HG02798 (cell line): ENCODE data around the gene DENND2A.
"Not testable (repeated sequence)": the region's sequence is repeated elsewhere in the genome, so short reads cannot be mapped to it uniquely, and the experiment has no call there.

Experiments used
- ATAC-seq: cut with Tn5 transposase; IDR thresholded peaks from one replicate; pipeline ENCODE4 v1.9.1; 2021; ENCODE audit warnings: mild to moderate bottlenecking; ENCODE audit not compliant: unreplicated experiment, poor library complexity

The DENND2A gene

DNA sequence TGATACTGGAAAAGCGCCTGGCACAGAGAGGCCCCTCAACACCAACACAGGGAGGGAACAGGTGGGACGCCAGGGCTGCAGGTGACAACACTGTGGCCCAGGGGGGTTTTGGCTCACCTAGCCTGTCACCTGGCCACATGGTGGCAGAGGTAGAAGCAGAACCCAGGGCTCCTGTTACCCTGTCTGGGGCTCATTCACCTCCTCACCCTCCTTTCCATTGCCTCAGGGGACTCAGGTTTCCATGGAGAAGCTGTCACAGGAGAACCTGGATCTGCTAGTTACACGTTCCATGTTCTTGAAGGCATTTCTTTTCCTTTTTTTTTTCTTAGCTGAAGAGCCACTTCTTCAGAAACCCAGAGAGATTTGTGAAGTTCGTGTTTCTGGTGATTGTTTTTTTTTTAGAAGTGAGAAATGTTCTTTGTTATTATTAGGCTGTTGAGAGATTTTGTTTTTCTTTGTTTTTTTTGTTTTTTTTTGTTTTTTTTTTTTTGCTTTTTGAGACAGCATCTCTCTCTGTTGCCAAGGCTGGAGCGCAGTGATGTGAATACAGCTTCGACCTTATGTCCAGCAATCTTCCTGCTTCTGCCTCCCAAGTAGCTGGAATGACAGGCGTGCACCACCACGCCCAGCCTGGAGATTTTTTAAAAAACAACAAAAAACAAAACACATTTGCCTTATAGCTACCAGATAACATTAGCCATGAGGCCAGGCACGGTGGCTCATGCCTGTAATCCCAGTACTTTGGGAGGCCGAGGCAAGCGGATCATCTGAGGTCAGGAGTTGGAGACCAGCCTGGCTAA lies 16.0 kb downstream of the DENND2A start:
- no peak for ATAC-seq

DNA sequence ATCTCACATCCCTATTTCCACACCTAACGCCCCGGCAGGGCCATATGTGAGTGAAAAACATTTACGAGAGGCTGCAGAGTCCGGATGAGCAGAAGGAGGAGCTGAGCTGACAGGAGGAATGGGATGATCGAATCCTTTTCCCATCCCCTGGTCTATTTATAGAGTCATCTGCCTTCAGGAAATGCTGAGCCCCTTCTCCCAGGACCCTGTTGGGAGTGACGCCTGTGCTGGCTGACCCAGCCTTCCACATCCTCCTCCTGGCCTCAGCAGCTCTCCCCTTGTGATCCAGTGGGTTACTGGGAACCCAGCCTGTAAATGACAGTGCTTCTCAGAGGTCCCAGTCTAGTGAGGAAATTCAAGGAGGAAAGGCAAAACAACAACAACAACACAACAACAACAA lies 16.6 kb downstream of the DENND2A start:
- ATAC-seq, result no peak

DNA sequence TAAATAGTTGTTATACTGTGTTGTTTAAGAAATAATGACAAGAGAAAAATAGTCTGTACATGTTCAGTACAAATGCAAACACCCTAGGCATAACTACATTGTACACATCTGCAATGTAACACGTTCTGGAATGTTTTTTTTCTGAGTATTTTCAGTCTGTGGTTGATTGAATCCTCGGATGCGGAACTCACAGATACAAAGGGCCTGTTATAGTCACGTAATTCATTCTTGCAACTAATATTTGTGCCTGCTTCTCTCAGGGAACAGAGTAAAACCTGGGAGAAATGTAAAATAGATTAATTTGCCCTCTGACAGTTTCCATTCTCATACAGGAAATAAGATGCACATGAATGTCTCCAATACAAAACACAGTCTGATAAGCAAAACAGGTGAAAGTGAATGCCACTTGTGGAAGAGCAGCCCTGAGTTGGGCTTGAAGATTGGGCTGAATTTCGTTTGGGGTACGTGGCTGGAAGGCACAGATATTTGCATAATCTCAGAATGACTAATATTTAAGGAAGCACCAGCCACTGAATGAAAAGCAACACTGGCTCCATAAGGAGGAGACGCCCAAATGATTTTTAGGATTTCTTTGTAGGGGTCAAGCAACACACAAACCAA lies 19.1 kb downstream of the DENND2A start:
- no peak for ATAC-seq

DNA sequence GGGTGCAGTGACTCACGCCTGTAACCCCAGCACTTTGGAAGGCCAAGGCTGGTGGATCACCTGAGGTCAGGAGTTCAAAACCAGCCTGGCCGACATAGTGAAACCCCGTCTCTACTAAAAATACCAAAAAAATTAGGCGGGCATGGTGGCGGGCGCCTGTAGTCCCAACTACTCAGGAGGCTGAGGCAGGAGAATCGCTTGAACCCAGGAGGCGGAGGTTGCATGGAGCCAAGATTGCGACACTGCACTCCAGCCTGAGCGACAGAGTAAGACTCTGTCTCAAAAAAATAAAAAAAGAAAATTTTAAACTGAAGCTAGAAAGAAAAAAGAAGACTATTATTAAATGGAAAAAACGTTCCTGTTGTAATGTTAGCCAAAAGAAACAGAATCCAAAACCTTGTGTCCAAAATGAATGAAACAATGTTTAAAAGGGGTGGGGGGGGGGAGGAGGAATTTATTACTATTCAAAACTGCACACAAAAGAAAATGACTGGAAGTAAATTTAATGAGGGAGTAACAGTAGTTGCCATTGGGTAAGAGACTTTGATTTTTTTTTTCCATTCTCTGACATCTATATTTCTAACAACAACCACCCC lies 20.6 kb downstream of the DENND2A start:
- not testable (repeated sequence) for ATAC-seq

DNA sequence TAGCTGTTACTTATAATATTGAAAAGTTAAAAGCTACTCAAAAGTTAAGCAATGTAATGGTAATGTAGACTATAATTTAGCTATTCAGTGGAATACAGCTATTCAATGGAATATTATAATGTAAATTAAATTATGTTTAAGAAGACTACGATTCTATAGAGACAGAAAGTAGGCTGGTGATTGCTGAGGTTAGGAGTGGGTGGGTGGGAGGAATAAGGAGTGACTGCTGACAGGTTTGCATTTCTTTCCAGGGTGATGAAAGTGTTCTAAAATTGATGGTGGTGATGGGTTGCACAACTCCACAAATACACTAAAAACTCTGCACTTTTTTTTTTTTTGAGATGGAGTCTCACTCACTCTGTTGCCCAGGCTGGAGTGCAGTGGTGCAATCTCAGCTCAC lies 21.4 kb downstream of the DENND2A start:
- no peak for ATAC-seq

DNA sequence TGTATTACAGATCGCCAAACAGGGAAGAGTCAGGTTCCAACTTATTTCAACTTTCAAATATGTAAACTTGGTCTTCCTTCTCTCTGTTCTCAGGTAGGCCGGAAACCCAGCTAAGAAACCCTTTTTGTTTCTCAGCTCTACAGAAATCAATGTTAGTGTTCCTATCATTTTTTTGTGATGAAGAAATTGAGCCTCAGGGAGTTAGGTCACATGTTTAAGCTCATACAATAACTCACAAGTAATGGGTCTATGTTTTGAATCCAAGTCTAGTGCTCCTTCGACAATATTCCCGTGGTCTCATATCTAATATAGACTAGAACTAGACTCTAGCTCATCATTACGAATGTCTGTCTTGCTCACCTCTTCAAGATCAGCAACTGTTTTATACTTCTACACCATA lies 22.3 kb downstream of the DENND2A start:
- ATAC-seq, result no peak

DNA sequence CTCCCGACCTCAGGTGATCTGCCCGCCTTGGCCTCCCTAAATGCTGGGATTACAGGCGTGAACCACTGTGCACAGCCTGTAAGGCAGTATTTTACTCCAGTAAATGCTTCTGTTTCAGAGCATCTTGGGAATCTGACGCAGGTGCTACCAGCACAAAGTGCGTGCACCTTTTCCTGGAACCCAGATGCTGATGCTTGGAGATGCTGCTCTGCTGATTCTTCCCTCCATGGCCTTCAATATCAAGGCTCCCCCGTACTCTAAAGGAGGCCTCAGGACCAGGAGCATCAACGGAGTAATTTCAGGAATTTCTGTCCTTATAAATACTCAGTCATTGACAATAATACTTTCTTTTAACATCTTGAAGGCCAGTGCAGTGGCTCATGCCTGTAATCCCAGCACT lies 23.5 kb downstream of the DENND2A start:
- no peak for ATAC-seq

DNA sequence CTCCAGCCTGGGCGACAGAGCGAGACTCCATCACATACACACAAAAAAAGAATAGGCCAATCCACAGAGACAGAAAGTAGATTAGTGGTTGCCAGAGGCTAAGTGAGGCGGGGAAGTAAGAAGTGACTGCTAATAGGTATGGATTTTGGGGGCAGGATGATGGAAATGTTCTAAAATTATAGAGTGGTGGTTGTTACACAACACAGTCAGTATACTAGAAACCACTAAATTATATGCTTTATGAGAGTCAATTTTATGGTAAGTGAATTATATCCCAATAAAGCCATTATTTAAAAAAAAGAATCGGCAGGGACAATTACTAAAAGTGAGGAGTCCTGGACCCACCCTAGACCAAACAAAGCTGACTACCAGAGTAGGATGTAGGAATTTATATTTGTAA lies 24.3 kb downstream of the DENND2A start:
- no peak for ATAC-seq

DNA sequence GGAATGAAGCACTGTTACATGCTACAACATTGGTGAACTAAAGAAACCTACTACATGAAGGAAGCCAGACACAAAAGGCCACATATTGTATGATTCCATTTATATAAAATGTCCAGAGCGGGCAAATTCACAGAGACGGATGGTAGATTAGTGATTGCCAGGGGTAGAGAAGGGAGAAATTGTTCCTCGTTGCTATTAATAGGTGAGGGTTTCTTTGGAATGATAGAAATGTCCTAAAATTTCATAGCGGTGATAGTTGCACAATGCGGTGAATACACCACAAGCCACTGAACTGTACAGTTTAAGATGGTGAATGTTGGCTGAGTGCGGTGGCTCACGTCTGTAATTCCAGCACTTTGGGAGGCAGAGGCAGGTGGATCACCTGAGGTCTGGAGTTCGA lies 29.0 kb downstream of the DENND2A start:
- ATAC-seq, result no peak

DNA sequence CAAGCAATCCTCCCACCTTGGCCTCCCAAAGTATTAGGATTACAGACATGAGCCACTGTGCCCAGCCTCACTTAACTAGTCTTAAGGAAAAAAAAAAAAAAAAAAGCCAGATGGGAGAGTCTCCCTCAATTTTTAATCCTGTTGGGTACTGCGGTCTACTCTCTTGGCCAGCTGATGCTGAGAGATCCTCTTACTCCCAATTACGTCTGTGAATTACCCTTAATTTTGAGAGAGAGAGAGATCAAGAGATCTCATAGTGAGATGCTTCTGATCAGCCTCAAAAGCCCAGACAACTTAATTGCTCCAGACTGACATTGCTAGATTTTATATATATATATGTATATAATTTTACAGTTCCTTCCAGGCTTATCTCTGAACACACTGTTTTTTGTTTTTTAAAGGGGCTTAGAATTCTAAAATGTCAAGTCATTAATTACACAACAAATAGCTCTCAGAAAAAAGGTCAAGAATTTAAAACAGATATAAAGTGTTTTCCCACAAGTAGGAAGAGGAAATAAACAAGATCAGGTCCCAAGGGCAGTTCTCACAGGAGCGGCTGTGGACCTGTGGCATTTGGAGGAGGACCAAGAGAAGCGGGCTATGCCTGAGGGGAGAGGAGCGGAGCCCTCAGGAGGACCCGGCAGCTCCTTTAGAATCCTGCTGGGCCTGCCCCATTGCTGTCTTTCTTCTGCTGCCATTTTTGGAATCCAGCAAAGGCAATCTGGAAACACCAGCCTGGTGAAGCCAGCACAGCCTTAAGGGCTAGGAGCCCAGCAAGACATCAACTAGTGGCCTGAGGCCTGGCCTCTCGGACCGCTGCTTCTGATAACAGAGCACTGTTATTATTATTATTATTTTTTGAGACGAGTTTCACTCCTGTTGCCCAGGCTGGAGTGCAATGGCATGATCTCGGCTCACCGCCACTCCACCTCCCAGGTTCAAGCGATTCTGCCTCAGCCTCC lies 30.1 kb downstream of the DENND2A start:
- ATAC-seq, result no peak

DNA sequence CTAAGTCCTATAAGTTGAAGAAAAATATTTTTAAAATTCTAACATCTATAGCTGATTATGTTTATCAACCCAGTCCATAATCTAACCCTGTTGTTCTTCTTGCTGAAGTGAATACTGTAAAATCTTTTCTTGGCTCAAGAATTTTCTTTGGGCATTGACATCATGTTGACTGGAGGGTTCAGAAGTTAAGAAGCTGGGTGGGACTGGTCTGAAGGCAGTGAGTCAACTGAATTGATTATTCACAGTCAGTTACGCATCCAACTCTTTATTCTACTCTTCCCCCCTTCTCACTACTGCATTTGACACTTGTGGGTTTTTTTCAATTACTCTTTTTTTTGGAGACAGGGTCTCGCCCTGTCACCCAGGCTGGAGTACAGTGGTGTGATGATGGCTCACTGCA lies 31.0 kb downstream of the DENND2A start:
- ATAC-seq, result no peak

DNA sequence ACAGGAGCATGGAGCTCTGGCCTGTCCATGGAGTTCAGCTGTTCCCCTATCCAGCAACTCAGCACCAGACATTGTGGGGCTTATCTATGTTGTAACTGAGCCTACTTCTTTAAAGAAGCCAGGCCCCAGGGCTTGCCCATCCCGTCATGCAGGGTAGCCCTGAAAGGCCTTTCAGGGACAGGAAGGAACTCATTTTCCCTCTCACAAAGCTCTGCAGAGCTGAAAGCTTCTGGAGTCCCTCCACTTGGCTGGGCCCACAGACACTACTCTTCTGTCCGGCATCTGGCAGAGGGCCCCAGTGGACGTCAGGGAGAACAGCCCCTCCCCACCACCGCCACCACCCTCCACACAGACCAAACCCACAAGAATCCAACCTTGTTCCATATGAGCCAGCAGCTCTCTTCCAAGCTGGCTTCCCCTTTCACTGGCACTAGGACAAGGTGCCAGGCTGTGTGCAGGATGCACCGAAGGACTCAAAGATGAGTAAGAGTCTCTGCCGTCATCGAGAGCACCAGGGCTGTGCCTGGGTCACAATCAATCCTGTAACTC lies 33.1 kb downstream of the DENND2A start:
- ATAC-seq, result no peak

DNA sequence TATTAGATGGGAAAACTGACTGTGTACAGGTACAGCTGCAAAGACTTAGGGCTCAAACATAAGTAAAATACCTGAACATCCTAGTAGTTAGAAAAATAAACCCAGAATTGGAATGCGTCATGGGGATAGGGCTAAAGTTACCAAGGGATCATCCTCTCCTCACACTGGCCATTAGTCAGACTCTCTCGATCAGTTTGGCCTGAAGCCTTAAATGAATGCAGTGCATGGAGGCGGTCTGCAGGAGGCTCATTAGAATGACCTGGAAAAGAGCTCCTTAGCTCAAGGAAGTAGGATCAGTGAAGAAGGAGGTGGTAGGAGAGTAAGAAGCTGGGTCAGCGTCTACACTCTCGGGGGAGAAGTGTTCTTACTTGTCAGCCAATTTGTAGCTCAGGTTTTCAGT lies 35.3 kb downstream of the DENND2A start:
- no peak for ATAC-seq

DNA sequence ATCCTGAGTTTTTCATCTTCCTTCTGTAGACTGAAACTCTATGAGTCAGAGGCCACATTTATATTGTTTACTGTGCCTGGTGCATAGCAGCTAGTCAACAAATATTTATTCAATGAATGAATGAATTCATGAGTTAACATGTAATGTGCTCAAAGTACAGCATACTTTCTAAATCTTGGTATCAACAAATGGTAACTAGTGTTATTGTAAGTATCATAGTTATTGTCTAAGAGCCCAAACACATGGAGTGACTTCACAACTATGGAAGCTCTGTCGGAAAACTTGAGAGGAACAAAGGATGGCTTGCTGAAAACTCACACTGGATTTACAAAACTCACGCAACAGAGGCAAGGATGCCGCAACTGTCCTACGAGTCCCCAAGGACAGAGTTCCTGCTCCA lies 35.9 kb downstream of the DENND2A start:
- no peak for ATAC-seq

DNA sequence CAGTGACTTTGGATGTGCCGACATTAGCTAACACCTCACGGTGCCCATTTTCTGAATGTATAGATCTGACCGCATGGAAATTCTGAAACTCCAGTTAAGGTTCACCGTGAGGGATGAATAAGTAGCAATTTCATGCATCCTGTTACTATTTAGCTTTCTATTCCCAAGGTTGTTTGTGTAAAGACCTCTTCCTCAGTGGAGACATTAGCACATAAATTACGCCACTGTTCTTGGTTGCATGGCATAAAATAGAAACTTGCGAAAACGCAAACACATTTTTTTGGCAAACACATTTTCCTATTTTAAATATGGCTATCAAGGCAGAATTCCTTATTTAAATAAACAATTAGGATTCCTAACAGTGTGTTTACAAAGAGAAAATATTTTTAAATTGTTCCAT lies 36.5 kb downstream of the DENND2A start:
- no peak for ATAC-seq

DNA sequence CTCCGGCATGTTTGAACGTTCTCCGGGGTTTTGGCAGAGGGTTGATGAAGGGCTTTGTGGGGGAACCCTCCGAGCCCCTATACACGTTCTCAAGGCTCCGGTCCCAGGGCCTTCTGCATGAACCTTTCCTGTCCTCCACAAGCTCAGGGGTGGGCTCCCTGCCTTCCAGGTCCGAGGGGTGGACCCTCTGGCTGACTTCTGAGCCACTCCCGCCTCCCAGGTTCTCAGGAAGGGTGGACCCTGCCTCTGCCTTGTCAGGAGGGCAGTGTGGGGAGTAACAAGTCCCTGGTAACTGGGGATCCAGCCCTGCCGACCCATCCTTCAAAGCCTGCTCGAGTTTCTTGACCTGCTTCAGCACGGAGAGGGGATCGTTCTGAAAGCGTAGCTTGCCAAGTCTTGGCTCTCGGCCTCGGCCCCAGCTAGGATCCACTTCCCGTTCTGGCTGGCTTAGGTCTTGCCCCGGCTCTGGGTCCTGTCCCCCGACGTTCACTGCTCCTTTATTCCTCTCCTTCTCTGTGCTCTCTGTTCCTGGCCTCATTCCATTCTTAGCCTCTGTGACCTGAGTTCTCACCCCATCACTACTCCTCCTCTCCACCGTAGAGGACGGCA lies 38.9 kb downstream of the DENND2A start:
- ATAC-seq, result no peak

DNA sequence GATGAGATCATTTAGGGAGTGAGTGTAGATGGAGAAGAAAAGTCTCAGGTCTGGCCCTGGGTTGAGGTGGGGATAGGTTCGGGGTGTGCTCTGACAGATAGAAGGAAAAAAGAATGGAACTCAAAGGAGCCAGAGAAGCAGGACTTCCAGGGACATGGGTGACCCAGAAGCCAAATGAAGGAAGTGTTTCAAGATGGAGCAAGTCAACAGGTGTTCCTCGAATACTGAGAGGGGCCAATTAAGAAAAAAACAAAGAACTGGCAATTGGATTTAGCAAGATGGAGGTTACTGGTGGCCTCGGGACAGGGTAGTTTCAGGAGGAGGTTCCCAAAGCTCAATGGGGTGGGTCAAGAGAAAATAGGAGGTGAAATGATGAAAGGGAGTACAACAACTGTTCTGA lies 40.3 kb downstream of the DENND2A start:
- no peak for ATAC-seq

DNA sequence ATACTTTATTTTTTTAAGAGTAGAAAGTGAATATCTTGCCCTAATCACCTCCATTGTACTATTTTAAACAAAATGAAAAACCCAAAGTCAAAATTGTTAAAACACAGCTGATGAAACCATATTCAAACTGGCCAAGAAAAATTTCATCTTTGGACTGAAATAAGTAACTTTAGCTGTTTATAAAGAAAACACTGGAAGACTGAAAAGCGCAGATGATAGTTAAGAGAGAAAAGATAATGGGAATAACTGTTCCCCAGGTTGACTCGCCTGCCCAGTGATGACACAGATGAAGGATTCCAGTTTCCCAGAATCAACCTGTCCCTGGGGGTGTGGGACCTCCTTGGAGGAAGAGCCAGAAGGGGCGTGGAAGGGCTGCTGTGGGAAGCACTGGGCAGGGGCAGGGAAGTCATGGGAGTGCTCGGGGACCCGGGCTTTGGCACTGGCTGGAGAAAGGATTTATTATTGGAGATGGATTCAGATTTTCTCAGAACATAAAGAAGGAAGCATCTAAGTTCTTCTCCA lies 43.1 kb downstream of the DENND2A start:
- ATAC-seq, result no peak

DNA sequence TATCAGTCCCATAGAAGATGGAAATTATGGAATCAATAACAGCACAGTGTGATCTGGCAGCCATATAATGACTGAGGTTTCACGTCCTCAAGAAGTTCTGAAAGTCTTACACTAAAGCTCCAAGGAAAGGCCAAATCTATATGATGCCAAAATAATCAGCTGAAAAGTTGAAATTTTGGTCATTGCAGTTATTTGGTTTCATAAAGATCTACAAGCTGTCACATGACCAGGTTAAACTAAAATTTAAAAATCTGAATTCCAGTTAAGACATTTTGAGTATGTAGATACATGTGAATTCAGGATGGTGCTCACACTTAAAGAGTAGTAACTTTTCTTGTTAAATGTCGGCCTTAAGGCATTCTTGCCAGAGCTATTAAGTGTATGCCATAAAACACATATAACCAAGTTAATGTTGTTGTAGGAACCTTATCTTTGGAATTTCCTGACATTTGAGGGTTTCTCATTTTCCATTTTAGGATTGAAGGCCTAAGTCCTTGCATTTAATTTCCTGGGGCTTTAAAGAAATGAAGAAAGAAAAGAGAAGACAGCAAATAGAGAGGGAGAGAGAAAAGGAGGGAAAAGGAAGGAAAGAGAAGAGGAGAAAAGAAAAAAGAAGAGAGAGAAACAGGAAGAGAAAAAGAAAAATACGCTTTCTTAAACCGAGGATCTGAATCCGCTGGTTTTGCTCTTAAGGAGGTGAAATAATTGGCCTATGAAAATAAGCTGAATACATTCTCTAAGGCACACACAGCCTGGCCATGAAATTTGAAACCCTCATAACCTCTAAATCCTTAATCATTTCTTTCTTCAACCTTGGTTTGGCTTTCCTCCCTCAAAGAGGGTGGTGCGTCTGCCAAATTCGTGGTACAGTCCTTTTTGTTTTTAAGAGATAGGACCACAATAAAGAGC lies 43.8 kb downstream of the DENND2A start:
- no peak for ATAC-seq
